IPS-18c (cell line): Measurements from ENCODE around the gene SLC39A11.
"Not testable (repeated sequence)": the region's sequence is repeated elsewhere in the genome, so short reads cannot be mapped to it uniquely, and the experiment has no call there.

ENCODE experiments used
- H3K4me3 ChIP-seq: 2 replicates; pipeline ENCODE4 v1.7.0; 2013; ENCODE audit warnings: low read depth, mild to moderate bottlenecking, low read length, moderate library complexity; ENCODE audit not compliant: insufficient read depth
- H3K9me3 ChIP-seq: one replicate; pipeline ENCODE4 v1.6.1; 2013; ENCODE audit warnings: mild to moderate bottlenecking, low read length, moderate library complexity; ENCODE audit not compliant: control insufficient read depth, insufficient read depth

Gene SLC39A11

GRCh38 chr17:72838581-72838980 lies 253.9 kb downstream of the SLC39A11 start:
- Histone ChIP-seq H3K9me3 (no peaks in the 10 kb centered on the region), H3K4me3 (no peak overlapping the region)

GRCh38 chr17:72838068-72838467 lies 254.4 kb downstream of the SLC39A11 start:
- H3K4me3 ChIP-seq, result no peak overlapping the region
- no peaks in the 10 kb centered on the region for H3K9me3 ChIP-seq

GRCh38 chr17:72837335-72837734 lies 255.2 kb downstream of the SLC39A11 start:
- Histone ChIP-seq H3K9me3 (no peaks in the 10 kb centered on the region), H3K4me3 (no peak overlapping the region)

GRCh38 chr17:72833128-72833765 lies 259.2 kb downstream of the SLC39A11 start:
- H3K9me3 ChIP-seq, result no peaks in the 10 kb centered on the region
- H3K4me3 ChIP-seq, result no peak overlapping the region

GRCh38 chr17:72832306-72832705 lies 260.2 kb downstream of the SLC39A11 start:
- H3K4me3 ChIP-seq, result no peak overlapping the region
- H3K9me3 ChIP-seq, result no peaks in the 10 kb centered on the region

- H3K4me3 ChIP-seq, result no peak overlapping the region
- peaks cover 7% of the 10 kb centered on the region for H3K9me3 ChIP-seq
These were observed 262.6 kb downstream of the SLC39A11 start for GRCh38 chr17:72829883-72830282.

- peaks cover 9% of the 10 kb centered on the region for H3K9me3 ChIP-seq
- H3K4me3 ChIP-seq, result no peak overlapping the region
These were observed 265.9 kb downstream of the SLC39A11 start for GRCh38 chr17:72826602-72827001.

GRCh38 chr17:72826059-72826458 lies 266.4 kb downstream of the SLC39A11 start:
- not testable (repeated sequence) for H3K4me3 ChIP-seq, H3K9me3 ChIP-seq

- Histone ChIP-seq H3K4me3 (peak overlapping the region; percentile 24; the same call in 1 of the 2 replicates), H3K9me3 (peaks cover 9% of the 10 kb centered on the region)
These were observed 267.3 kb downstream of the SLC39A11 start for GRCh38 chr17:72825218-72825617.

- not testable (repeated sequence) for H3K9me3 ChIP-seq
These were observed 268.2 kb downstream of the SLC39A11 start for GRCh38 chr17:72824267-72824666.

GRCh38 chr17:72822358-72823023 lies 270.0 kb downstream of the SLC39A11 start:
- peaks cover 9% of the 10 kb centered on the region for H3K9me3 ChIP-seq
- no peak overlapping the region for H3K4me3 ChIP-seq

More at GRCh38 chr17:72824267-72824666, 268.2 kb downstream of the SLC39A11 start:
- not testable (repeated sequence) for H3K4me3 ChIP-seq

GRCh38 chr17:72816406-72816805 lies 276.1 kb downstream of the SLC39A11 start:
- Histone ChIP-seq H3K4me3 (no peak overlapping the region), H3K9me3 (no peaks in the 10 kb centered on the region)

GRCh38 chr17:72813481-72813880 lies 279.0 kb downstream of the SLC39A11 start:
- no peak overlapping the region for H3K4me3 ChIP-seq
- H3K9me3 ChIP-seq, result no peaks in the 10 kb centered on the region

- Histone ChIP-seq H3K4me3 (no peak overlapping the region), H3K9me3 (no peaks in the 10 kb centered on the region)
These were observed 279.7 kb downstream of the SLC39A11 start for GRCh38 chr17:72812823-72813222.

GRCh38 chr17:72811976-72812687 lies 280.4 kb downstream of the SLC39A11 start:
- no peaks in the 10 kb centered on the region for H3K9me3 ChIP-seq

GRCh38 chr17:72810991-72811508 lies 281.4 kb downstream of the SLC39A11 start:
- Histone ChIP-seq H3K9me3 (no peaks in the 10 kb centered on the region), H3K4me3 (no peak overlapping the region)

More at GRCh38 chr17:72811976-72812687, 280.4 kb downstream of the SLC39A11 start:
- H3K4me3 ChIP-seq, result no peak overlapping the region

- Histone ChIP-seq H3K4me3 (no peak overlapping the region), H3K9me3 (no peaks in the 10 kb centered on the region)
These were observed 286.5 kb downstream of the SLC39A11 start for GRCh38 chr17:72806011-72806410.
